ENCODE measurements around the gene FCRL5.

DNA sequence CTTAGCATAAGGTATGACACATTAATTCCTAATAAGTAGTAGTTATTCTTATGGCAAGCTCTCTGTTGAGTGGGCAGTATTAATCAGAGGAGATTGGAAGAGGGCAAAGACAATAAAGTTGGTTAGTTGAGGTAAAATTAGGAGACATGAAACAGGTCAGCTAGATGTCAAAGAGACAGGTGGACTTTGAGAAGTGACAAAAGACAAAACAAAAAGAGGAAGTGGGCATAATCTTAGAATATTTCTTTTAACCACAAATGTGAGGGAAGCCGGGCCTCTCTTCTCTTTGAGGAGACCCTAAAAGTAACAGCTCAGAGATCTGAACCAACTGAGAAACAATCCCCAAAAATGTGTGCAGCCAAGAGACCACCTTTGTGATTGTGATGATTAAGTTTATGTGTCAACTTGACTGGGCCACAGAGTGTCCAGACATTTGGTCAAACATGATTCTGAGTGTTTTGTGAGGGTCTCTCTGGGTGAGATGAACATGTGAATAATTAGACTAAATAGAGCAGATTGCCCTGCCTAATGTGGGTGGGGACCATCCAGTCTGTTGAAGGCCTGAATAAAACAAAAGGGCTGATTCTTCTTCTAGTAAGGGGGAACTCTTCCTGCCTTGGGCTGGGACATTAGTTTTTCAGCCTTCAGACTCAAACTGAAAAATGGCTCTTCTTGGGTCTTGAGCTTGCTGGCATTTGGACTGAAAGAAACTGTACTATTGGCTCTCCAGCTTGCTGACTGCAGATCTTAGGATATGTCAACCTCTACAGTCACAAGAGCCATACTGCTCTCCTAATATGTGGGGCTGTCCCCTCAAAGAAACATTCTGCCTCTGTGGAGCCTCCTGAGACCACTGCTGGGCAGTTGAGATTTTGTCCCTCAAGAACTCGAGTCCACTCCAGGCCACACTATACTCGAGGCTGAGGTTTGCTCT is 40.0 kb downstream of the FCRL5 start:
- TF ChIP-seq, protein P1, sequence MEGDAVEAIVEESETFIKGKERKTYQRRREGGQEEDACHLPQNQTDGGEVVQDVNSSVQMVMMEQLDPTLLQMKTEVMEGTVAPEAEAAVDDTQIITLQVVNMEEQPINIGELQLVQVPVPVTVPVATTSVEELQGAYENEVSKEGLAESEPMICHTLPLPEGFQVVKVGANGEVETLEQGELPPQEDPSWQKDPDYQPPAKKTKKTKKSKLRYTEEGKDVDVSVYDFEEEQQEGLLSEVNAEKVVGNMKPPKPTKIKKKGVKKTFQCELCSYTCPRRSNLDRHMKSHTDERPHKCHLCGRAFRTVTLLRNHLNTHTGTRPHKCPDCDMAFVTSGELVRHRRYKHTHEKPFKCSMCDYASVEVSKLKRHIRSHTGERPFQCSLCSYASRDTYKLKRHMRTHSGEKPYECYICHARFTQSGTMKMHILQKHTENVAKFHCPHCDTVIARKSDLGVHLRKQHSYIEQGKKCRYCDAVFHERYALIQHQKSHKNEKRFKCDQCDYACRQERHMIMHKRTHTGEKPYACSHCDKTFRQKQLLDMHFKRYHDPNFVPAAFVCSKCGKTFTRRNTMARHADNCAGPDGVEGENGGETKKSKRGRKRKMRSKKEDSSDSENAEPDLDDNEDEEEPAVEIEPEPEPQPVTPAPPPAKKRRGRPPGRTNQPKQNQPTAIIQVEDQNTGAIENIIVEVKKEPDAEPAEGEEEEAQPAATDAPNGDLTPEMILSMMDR (IDR thresholded peaks at IDR 0.05): no peak
- TF ChIP-seq ZFX (IDR thresholded peaks at IDR 0.05; ENCODE audit: borderline replicate concordance): no peak
